HG02885 (cell line): ENCODE measurements around the gene ZBTB32.
A peak's percentile ranks its signal among the peaks of the same experiment; 100 is the strongest.

Experiments
- ATAC-seq: cut with Tn5 transposase; IDR thresholded peaks from one replicate; pipeline ENCODE4 v1.9.1; 2021; ENCODE audit warnings: mild to moderate bottlenecking; ENCODE audit not compliant: unreplicated experiment, poor library complexity

The ZBTB32 gene

DNA sequence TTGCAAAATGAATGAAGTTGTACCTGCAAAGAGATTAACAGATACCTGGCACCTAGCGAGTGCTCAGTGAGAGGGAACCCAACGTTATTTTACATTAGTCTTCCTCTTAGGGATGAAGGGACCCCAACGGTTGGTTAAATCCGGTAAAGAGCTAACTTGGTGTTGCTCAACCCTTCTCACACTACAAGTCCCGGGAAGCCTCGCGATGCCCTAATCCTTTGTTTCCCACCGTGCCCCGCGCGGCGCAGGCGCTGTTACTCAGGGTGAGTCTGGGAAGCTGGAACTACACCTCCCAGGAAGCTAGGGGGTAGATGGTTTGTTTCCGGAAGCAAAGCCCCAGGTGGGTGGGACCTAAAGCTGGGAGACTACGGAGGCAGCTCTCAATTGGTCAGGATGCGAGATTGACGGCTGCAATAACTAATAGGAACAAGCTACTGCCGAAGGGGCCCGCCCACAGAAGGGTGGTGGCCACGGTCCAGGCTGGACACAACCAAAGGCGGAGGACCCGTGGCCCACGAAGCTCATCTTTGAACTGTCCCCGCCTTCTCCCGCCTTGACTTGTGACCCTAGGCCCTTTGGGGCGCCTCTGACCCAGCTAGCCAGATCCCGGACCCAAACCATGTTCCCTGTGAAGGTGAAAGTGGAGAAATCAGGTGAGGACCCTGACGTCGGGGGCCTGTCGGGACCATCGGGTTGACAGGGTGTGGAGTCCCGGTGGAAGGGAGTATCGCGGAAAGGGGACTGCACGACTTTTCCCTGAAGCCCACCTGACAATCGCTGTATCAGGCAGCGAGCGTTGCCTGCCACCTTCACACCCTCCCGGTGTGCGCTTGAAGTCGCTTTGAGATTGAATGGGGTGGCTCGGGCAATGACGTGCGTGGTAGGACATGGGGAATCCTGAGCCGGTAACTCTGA, 44.0 kb downstream of the ZBTB32 start, which contains the start of gene LIN37:
Gene LIN37, plus strand, starts transcription at position 471 of the 915 bp plus-strand sequence. Its CDS starts 149 bp downstream, at position 620.
- peak; percentile 81 for ATAC-seq

DNA sequence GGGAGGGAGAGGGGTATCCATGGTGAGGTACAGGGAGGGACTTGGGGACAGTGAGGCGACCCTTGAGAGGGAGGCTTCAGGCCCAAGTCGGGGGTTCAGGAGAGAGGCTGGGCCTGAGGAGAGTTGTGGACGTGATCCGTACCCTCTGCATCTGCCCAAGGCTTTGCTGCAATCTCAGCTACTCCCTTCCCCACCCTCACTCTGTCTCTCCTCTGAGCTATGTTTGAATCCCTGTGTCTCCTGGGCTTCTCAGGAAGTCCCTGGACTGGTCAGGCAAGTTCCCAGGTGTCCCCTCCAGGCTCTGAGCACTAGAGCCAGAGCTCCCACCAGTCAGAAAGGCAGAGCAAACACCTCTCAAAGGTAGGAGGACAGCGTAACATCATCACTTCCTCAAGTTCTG, 45.8 kb downstream of the ZBTB32 start:
- no peak for ATAC-seq

DNA sequence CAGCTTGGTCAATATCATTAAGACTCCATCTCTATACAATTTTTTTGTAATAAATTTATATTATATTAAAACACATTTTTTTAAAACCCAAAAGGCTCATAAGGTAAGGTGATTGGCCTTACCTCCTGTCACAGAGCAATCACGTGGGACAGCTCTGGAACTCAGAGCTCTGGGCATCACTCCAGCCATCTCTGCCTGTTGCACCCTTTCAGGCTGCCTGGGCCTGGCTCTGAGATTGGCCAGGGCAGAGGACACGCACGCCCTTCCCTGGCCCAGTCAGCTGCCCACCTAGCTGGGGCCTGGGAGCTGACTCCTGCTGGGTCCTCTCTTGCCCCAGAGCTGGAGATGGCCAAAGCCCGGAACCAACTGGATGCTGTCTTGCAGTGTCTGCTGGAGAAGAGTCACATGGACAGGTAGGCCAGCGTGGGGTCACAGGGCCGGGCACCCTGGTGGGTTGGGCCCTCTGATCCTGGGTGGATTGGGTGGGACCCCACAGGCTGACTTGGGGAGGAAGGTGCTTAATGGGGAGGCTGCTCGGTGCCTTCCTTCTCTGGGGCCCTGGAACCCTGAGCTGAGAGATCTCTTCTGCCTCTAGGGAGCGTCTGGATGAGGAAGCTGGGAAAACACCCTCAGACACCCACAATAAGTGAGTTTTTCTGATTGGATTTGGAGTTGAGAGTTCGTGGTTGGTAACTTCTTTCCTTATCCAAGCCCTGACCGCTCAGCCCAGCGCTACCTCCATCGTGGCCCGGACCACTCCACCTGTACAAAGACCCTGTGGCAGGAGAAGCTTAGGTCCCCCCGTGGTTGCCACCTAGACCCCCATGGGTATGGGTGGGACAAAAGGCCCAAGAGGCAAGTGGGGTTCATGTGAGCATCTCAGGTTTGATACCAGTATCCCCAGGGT, 47.7 kb downstream of the ZBTB32 start:
- no peak for ATAC-seq

GRCh38 chr19:35752746-35753350, 48.5 kb downstream of the ZBTB32 start:
- ATAC-seq, result no peak

DNA sequence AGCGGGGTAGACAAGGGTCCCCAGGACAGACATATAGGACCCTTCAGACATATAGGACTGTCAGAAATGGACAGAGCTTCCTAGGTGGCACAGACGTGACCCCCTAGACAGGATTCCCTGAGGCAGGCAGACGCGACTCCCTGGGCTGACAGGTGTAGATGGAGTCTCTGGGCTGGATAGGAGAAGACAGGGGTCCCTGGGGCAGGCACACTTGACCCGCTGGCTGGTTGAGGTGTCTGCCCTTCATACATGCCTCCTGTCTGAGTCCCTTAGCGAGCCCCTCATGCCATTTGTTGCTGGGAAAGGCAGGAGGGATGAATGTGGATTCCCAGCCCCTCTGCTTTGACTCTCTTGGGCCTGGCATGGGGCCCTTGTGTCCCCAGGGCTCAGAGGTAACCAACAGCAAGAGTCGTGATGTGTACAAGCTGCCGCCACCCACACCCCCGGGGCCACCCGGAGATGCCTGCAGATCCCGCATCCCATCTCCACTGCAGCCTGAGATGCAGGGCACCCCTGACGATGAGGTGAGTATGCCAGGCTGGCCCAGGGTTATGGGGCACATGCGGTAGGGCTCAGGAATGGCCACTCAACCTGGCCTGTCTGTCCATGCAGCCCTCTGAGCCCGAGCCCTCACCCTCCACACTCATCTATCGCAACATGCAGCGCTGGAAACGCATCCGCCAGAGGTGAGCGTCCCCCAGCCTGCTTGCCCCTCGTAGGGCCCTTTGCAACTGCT, 49.4 kb downstream of the ZBTB32 start:
- no peak for ATAC-seq

- no peak for ATAC-seq
These were observed 50.2 kb downstream of the ZBTB32 start for GRCh38 chr19:35754370-35755130.

DNA sequence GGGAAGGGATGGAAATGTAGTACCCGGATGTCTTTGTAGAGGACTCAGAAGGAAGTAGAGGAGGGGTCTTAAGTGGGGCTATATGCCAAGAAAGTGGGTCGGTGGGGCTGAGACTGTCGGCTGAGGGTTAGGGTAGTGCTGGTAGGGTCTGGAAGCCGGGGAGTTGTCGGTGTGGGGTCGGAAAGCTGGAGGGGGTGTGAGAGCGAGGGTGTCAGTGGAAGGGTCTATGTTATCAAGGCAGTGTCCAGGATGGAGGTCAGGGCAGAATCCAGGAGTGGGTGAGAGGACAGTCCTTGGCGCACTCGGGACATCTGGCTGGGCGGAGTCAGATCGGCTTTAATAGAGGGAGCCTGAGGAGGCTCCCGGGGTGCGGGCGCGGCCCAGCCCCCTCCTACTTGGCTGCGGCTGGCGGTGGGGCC, 50.8 kb downstream of the ZBTB32 start:
- no peak for ATAC-seq

GRCh38 chr19:35755550-35756376, 51.4 kb downstream of the ZBTB32 start:
- ATAC-seq, result no peak

DNA sequence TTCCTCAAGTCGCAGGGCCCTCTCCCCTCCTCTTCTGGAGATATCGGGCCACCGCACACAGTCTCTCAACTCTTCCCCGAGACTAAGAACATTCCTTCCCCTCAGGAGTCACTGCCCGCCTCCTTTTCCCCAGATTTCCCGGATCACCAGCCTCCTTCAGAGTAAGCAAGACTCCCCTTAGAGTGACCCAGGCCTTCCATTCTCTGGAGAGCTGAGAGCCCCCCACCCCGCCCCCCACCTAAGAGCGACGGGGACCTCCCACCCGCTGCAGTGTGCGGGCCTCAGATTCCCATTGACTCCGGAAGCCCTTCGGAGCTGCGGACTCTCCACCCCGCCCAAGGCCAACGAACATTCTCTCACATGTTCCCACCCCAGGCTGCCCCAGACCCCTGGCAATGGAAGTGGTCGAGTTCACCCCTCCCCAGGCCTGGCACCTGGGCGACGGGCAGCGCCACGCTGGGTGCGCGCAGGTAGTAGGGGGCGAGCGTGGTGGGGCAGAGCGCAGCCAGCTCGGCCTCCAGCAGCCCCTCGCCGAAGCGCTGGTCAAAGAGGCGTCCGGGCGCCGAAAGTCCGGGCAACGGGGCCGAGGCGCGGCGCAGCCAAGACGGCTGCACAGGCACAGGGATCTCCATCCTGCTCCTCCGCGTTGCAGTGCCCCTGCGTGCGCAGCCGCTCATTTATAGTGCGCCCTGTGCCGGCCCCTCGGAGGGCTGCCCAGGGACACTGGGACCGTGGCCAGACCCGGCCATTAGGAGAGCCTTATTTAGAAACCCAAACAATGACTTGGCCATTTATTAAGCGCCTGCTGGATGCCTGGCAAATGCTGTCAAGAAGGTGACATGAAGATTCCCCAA, 52.2 kb downstream of the ZBTB32 start, which contains the start of gene HSPB6:
Gene HSPB6, minus strand, starts transcription at position 653 of the 854 bp plus-strand sequence. Its CDS starts 21 bp downstream, at position 632.
- ATAC-seq, result no peak

GRCh38 chr19:35757231-35757748, 52.9 kb downstream of the ZBTB32 start:
- no peak for ATAC-seq

DNA sequence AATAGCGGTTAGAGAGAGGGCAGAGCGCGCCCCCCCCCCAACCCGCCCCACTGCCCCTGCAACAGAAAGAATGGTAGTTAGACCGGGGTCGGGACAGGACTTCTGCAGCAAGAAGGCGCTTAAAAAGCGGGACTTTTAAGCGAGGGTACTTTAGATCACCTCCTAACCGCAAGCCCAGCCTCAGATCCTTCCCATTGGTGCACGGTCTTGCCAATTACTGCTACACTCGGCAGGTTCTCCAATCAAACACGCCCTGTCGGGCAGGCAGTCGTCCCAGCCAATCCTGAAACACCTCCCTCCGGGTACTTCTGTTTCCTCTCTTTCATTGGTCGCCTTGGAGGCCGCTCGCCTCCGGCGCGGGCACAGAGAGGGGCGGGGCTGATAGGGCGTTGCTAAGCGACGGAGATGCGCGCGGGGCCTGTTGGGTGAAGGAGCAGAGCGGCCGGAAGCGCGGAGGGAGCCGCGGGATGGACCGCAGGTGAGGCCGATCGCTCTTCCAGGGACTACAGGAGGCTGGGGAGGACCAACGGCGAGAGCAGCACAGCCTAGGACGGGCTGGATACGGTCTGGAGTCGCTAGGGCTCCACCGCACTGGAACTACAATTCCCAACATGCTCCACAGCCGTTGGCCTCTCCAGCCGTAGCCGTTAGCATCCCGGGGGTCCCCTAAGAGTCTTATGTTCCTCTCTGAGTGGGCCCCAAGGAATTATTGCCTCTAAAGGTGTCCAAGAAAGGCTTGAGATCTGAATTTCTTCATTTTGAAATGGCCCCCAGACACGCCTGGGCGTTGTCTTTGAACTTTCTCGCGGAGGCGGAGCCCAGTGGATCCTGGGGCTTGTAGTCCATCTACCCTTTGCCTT, 53.6 kb downstream of the ZBTB32 start, which contains the start of gene PROSER3:
Gene PROSER3, plus strand, starts transcription at position 428 of the 860 bp plus-strand sequence. Its CDS starts 40 bp downstream, at position 468.
- peak; percentile 95 for ATAC-seq

DNA sequence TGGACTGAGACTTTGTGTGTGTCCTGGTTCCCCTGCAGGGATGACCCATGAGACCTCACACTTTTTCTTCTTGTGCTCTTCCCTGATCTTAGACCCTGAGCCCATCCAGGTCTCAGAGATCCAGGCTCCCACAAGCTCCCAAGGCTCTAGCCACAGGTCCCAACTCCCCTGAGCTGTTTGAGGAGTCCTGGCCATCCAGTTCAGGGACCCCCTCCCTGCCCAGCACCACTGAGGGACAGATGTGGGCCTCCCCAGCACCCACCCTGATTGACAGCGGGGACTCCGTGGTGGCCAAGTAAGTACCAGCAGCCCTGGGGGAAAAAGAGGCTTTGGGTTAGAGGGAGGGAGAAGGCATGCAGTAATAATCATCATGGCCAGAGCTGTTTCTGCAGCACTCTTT, 55.3 kb downstream of the ZBTB32 start:
- ATAC-seq, result no peak

GRCh38 chr19:35760711-35761349, 56.5 kb downstream of the ZBTB32 start:
- ATAC-seq, result no peak

GRCh38 chr19:35764432-35765315, 60.3 kb downstream of the ZBTB32 start:
- ATAC-seq, result no peak
